SH-SY5Y (cell line): ENCODE data around the gene SERTAD3.

Experiments
- GATA2 ChIP-seq: IDR thresholded peaks from 2 replicates; pipeline ENCODE4 v1.6.1; 2011; ENCODE audit warnings: mild to moderate bottlenecking, low read depth, low read length
- GATA3 ChIP-seq: IDR thresholded peaks from 2 replicates; pipeline ENCODE4 v1.6.1; 2011; ENCODE audit warnings: low read depth, mild to moderate bottlenecking, low read length, moderate library complexity

- TF ChIP-seq GATA3: no peak
- TF ChIP-seq GATA2: no peak
Observed at GRCh38 chr19:40393894-40394815, 50.0 kb downstream of the SERTAD3 start.
